GM19328 (cell line): Measurements from ENCODE around the gene ENTREP1.
"Not testable (repeated sequence)": the region's sequence is repeated elsewhere in the genome, so short reads cannot be mapped to it uniquely, and the experiment has no call there.

Experiments
- ATAC-seq: cut with Tn5 transposase; IDR thresholded peaks from one replicate; pipeline ENCODE4 v1.9.1; 2021; ENCODE audit warnings: mild to moderate bottlenecking, moderate library complexity; ENCODE audit not compliant: unreplicated experiment

ENTREP1 gene

DNA sequence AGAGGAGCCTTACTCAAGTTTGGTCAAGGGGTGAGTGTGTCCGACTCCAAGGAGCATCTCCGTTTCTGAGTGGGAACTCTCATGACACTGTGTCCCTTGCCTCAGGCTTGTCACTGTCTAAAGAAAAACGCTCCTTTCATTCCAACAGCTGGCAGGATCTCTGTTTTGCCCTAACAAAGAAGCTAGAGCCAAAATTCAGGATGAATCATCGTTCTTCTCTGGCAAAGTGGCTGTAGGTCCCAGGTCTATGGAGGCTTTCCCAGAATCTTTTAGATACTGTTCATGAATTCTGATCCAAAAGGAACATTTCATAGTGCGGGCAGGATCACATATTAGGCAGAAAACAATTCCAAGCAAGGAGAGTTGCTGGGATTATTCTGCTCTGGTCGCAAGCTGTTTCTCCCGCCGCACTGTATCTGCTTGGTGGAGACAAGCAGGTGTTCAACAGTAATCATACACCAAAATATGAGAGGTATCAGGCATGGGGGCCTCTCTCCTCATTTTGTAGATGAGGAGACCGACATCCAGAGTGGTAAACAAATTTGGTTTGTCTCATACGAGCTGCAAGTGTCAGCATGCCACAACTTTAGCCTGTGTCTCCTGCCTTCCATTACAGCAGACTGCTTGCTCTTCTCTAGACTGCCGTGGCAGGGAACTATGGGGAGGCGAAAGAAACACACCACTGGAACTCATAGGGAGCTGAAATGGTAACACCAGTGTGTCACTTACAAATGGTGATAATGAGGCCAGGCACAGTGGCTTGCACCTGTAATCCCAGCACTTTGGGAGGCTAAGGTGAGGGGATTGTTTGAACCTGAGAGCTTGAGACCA, 72.6 kb downstream of the ENTREP1 start:
- ATAC-seq, result no peak

- no peak for ATAC-seq
These were observed 75.5 kb downstream of the ENTREP1 start for GRCh38 chr9:69400470-69400869.

DNA sequence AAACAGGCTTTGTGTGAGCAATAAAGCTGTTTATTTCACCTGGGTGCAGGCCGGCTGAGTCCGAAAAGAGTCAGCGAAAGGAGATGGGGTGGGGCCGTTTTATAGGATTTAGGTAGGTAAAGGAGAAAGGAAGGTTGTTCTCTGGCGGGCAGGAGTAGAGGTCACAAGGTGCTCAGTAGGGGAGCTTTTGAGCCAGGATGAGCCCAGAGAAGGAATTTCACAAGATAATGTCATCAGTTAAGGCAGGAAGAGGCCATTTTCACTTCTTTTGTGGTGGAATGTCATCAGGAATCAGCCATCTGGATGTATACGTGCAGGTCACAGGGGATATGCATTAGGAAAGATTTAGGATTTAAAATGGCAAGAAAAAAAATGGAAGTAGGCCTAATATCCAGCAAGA, 84.9 kb downstream of the ENTREP1 start:
- not testable (repeated sequence) for ATAC-seq

GRCh38 chr9:69411246-69411645, 86.2 kb downstream of the ENTREP1 start:
- ATAC-seq, result no peak

- no peak for ATAC-seq
These were observed 87.1 kb downstream of the ENTREP1 start for GRCh38 chr9:69411931-69412740.

- no peak for ATAC-seq
These were observed 87.7 kb downstream of the ENTREP1 start for GRCh38 chr9:69412741-69413150.

DNA sequence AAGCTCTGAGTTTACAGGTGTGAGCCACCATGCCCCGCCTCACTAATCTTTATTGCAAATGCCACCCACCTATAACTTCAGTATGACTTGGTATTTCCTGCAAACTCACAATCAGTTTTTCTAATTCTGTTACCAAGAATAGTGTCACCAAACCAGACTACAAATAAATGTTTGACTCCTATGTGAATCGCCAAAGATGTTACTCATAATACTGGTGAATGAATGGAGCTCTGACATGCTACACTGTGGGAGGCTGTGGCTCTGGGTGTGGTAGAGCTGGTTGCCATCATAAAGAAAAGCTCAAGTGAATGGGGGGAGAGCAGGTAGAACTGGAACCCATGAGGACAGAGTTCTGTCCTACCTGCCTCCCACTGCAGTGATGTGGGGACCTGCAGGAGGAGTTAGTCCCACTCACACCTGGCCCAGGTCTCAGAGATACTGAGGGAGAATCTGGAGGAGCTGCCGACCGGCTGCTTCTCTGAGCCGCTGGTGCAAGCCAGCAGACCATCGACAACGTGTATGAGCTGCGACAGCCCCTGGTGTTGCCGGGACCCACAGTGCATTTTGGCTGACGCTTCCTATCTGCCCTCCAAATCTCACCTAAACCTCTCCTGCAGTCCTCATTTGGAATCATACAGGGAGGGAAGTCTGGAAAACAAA, 95.7 kb downstream of the ENTREP1 start:
- ATAC-seq, result no peak

DNA sequence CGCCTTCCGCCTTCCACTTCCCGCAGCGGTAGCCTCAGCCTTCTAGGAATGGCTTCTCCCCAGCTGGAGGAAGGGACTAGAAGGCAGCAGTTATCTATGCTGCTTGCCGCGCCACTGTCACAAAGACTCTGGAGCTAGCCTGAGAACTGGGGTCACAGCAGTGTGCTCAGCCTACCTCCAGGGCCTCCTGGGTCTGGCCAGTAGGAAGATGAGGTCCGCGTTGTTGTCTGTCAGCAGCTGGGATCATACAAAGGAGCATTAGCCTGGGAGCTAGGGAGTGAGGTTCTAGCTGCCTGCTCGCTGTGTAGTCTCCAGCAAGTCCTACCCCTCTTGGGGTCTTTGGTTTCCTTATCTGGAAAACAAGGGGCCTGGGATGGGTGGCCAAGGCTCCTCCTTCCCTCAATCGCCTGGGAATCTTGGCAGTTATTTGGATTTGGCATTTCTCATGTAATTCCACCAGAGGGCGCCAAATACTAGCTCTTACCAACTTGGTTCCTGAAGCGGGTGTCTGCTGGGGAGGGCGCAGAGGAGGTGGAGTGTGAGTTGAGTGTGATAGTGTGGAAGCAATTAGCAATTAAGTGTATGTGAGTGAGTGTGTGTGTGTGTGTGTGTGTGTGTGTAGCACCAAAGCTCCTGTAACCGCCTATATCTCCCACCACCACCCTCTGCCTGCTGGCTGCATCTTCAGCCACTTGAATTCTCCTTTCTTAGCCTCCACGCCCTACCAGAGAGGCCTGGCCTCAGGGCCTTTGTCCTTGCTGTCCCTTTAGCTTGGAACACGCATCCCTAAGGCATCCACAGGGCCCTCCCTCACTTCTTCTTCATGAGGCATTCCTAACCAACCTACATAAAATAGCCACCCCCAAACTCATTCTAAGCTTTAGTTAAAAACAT, 97.1 kb downstream of the ENTREP1 start:
- peak; percentile 58 for ATAC-seq

DNA sequence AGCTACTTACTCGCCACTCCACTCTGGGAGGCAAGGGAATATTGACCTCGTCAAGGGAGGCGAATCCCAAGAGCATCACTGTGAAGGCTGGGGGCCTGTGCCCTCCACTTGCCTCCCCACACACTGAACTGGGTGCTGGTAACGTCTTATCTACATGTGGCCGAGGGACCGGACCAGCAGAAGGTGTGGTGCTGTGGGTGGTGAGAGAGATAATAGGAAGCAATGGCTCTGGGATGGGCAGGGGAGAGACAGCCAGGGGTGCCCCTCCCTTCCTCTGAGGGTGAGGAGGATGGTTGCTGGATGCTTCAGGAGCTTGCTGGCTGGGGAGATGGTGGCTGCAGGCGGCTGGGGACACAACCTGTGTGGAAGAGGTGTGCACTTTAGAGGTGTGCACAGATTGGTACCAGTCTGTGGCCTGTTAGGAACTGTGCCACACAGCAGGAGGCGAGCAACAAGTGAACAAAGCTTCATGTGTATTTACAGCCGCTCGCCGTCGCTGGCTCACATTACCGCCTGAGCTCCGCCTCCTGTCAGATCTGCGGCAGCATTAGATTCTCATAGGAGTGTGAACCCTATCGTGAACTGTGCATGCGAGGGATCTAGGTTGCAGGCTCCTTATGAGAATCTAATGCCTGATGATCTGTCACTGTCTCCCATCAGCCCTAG, 100.3 kb downstream of the ENTREP1 start:
- ATAC-seq, result no peak

GRCh38 chr9:69427286-69427685, 102.3 kb downstream of the ENTREP1 start:
- no peak for ATAC-seq

- ATAC-seq, result no peak
These were observed 103.2 kb downstream of the ENTREP1 start for GRCh38 chr9:69428017-69428785.

DNA sequence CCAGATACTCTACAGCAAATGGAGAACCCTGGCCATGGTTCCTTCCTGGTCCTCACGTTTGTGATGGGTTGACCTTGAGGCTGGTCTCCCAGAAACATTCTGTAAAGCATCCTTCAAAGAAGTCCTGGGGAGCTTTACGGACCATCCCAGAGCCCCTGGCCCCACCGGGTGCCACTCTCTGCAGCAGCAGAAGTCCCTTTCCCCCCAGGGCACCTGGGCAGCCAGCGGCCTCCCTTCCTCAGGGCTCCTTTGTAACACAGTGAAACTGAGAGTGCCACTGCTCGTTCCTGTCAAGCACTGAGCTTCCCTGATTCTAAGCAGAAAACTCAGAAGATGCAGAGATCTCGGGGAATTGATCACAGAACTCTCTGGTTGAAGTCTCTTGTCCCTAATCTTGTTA, 104.3 kb downstream of the ENTREP1 start:
- no peak for ATAC-seq

- ATAC-seq, result no peak
These were observed 105.2 kb downstream of the ENTREP1 start for GRCh38 chr9:69430206-69430605.

GRCh38 chr9:69431203-69431602, 106.2 kb downstream of the ENTREP1 start:
- no peak for ATAC-seq

GRCh38 chr9:69431777-69432176, 106.8 kb downstream of the ENTREP1 start:
- ATAC-seq, result no peak

DNA sequence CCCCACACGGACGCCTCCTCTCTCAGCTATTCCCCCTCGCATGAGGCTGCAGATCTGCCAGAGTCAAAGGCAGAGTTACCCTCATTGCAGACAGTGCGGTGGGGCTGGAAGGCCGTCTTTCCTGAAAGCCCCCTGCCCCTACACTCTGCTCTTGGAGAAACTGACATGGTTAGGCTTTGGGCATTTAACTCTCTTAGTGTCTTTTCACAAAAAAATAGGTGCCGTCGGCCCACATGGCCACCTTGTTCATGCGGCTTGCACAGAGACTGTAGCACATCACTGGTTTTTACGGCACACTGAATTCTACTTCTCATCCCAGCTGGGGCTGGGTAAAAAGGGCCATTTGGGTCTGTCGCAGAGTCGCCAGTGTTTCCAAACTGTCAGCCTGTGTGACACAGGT, 107.6 kb downstream of the ENTREP1 start:
- no peak for ATAC-seq

DNA sequence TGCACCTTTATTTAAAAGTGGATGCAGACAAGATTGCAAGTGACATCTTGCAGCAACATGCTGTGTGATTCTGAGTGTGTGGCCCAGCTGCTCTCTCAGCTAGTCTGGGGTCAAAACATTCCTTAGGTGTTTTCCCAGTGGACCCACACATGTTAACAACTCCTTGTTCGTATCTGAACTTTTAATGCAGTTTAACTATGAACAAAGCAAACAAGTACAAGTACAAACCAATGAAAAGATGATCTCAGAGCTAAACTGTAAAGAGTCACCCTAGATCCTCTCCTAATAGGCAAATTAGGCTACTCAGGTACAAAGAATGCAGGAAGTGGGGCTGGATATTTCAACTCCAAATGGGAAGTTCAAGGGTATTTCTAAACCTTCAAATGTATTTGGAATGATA, 108.4 kb downstream of the ENTREP1 start:
- ATAC-seq, result no peak

DNA sequence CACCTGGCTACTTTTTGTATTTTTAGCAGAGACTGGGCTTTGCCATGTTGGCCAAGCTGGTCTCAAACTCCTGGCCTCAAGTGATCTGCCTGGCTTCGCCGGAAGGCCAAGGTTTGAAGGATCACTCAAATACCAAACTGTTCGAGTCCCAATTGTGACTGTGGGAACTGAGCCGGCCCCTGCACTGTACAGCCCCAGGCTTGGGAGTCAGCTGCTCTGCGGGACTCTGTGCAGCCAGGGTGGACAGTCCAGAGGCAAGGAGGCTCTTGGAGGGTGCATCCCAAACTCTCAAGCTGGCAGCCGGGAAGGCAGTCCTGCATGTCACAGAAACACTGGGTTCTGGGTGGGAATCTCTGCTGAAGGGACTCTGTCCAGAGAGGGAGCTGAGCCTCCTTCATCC, 109.0 kb downstream of the ENTREP1 start:
- ATAC-seq, result no peak

DNA sequence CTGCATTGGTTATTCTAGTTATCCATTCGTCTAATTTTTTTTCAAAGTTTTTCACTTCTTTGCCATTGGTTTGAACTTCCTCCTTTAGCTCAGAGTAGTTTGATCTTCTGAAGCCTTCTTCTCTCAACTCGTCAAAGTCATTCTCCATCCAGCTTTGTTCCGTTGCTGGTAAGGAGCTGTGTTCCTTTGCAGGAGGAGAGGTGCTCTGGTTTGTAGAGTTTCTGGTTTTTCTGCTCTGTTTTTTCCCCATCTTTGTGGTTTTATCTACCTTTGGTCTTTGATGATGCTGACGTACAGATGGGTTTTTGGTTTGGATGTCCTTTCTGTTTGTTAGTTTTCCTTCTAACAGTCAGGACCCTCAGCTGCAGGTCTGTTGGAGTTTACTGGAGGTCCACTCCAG, 114.6 kb downstream of the ENTREP1 start:
- not testable (repeated sequence) for ATAC-seq
